Activated T-cell treated with anti-CD3 and anti-CD28 coated beads, Interleukin-2, amount 50 U/mL, for 24 hours (primary cell): ENCODE results near the gene KIT.

ENCODE experiments used
- DNase-seq: peaks from one replicate; pipeline ENCODE4 v3.0.0-alpha.2; 2020
- H3K27ac Mint-ChIP-seq: 2 replicates; pipeline ENCODE4 v1.8.0; 2020; ENCODE audit warnings: mild to moderate bottlenecking, mixed read lengths
- H3K27me3 Mint-ChIP-seq: 2 replicates; pipeline ENCODE4 v1.8.0; 2020; ENCODE audit warnings: mixed read lengths
- H3K36me3 Mint-ChIP-seq: 2 replicates; pipeline ENCODE4 v1.8.0; 2020; ENCODE audit warnings: low read depth, mixed read lengths
- H3K4me1 Mint-ChIP-seq: 2 replicates; pipeline ENCODE4 v1.8.0; 2020; ENCODE audit warnings: low read depth, mixed read lengths
- H3K4me3 Mint-ChIP-seq: 2 replicates; pipeline ENCODE4 v1.8.0; 2020; ENCODE audit warnings: mild to moderate bottlenecking, moderate library complexity, mixed read lengths
- H3K9me3 Mint-ChIP-seq: 2 replicates; pipeline ENCODE4 v1.8.0; 2020; ENCODE audit warnings: mixed read lengths

KIT gene

GRCh38 chr4:54731552-54731951 is 73.8 kb downstream of the KIT start:
- no peaks in the 10 kb centered on the region for H3K36me3 Mint-ChIP-seq
- DNase-seq: no peak
- H3K4me1 Mint-ChIP-seq: no peaks in the 10 kb centered on the region
- H3K27ac Mint-ChIP-seq: no peak overlapping the region
- H3K4me3 Mint-ChIP-seq: no peak overlapping the region
- H3K9me3 Mint-ChIP-seq: no peaks in the 10 kb centered on the region
- H3K27me3 Mint-ChIP-seq: no peaks in the 10 kb centered on the region

- Mint-ChIP-seq H3K27ac (no peak overlapping the region), H3K9me3 (no peaks in the 10 kb centered on the region), H3K4me1 (no peaks in the 10 kb centered on the region), H3K4me3 (no peak overlapping the region), H3K36me3 (no peaks in the 10 kb centered on the region), H3K27me3 (no peaks in the 10 kb centered on the region)
- DNase-seq: no peak
These were observed 74.2 kb downstream of the KIT start for GRCh38 chr4:54731976-54732375.

- no peak for DNase-seq
- no peaks in the 10 kb centered on the region for H3K36me3 Mint-ChIP-seq
- H3K27me3 Mint-ChIP-seq: no peaks in the 10 kb centered on the region
- H3K4me3 Mint-ChIP-seq: no peak overlapping the region
- H3K27ac Mint-ChIP-seq: no peak overlapping the region
- H3K4me1 Mint-ChIP-seq: no peaks in the 10 kb centered on the region
- no peaks in the 10 kb centered on the region for H3K9me3 Mint-ChIP-seq
These were observed 79.7 kb downstream of the KIT start for GRCh38 chr4:54737421-54737820.

- no peaks in the 10 kb centered on the region for H3K27me3 Mint-ChIP-seq
- no peak overlapping the region for H3K4me3 Mint-ChIP-seq
- peaks cover 9% of the 10 kb centered on the region for H3K9me3 Mint-ChIP-seq
- DNase-seq: no peak
- H3K27ac Mint-ChIP-seq: no peak overlapping the region
- no peaks in the 10 kb centered on the region for H3K36me3 Mint-ChIP-seq
- no peaks in the 10 kb centered on the region for H3K4me1 Mint-ChIP-seq
These were observed 83.4 kb downstream of the KIT start for GRCh38 chr4:54741202-54741601.

- peaks cover 9% of the 10 kb centered on the region for H3K9me3 Mint-ChIP-seq
- H3K27ac Mint-ChIP-seq: no peak overlapping the region
- no peaks in the 10 kb centered on the region for H3K36me3 Mint-ChIP-seq
- no peak overlapping the region for H3K4me3 Mint-ChIP-seq
- H3K27me3 Mint-ChIP-seq: no peaks in the 10 kb centered on the region
- no peak for DNase-seq
- no peaks in the 10 kb centered on the region for H3K4me1 Mint-ChIP-seq
These were observed 85.1 kb downstream of the KIT start for GRCh38 chr4:54742636-54743399.

- no peak overlapping the region for H3K4me3 Mint-ChIP-seq
- H3K27me3 Mint-ChIP-seq: no peaks in the 10 kb centered on the region
- no peak overlapping the region for H3K27ac Mint-ChIP-seq
- H3K9me3 Mint-ChIP-seq: peaks cover 9% of the 10 kb centered on the region
- no peak for DNase-seq
- no peaks in the 10 kb centered on the region for H3K36me3 Mint-ChIP-seq
- no peaks in the 10 kb centered on the region for H3K4me1 Mint-ChIP-seq
These were observed 85.8 kb downstream of the KIT start for GRCh38 chr4:54743562-54743961.

GRCh38 chr4:54744487-54744886 is 86.7 kb downstream of the KIT start:
- no peaks in the 10 kb centered on the region for H3K36me3 Mint-ChIP-seq
- H3K4me1 Mint-ChIP-seq: no peaks in the 10 kb centered on the region
- DNase-seq: no peak
- no peak overlapping the region for H3K27ac Mint-ChIP-seq
- peaks cover 9% of the 10 kb centered on the region for H3K9me3 Mint-ChIP-seq
- H3K4me3 Mint-ChIP-seq: no peak overlapping the region
- H3K27me3 Mint-ChIP-seq: no peaks in the 10 kb centered on the region

GRCh38 chr4:54745031-54745770 is 87.4 kb downstream of the KIT start:
- H3K27me3 Mint-ChIP-seq: no peaks in the 10 kb centered on the region
- H3K36me3 Mint-ChIP-seq: no peaks in the 10 kb centered on the region
- no peaks in the 10 kb centered on the region for H3K4me1 Mint-ChIP-seq
- peaks cover 9% of the 10 kb centered on the region for H3K9me3 Mint-ChIP-seq
- DNase-seq: no peak
- H3K27ac Mint-ChIP-seq: no peak overlapping the region
- no peak overlapping the region for H3K4me3 Mint-ChIP-seq

- Mint-ChIP-seq H3K27ac (no peak overlapping the region), H3K27me3 (no peaks in the 10 kb centered on the region), H3K4me1 (no peaks in the 10 kb centered on the region), H3K36me3 (no peaks in the 10 kb centered on the region), H3K9me3 (peaks cover 9% of the 10 kb centered on the region), H3K4me3 (no peak overlapping the region)
- DNase-seq: no peak
These were observed 88.5 kb downstream of the KIT start for GRCh38 chr4:54746218-54746617.

- no peaks in the 10 kb centered on the region for H3K27me3 Mint-ChIP-seq
- no peak for DNase-seq
- peaks cover 2% of the 10 kb centered on the region for H3K4me1 Mint-ChIP-seq
- H3K4me3 Mint-ChIP-seq: no peak overlapping the region
- H3K9me3 Mint-ChIP-seq: no peaks in the 10 kb centered on the region
- no peak overlapping the region for H3K27ac Mint-ChIP-seq
- no peaks in the 10 kb centered on the region for H3K36me3 Mint-ChIP-seq
These were observed 92.6 kb downstream of the KIT start for GRCh38 chr4:54750341-54750740.

- Mint-ChIP-seq H3K4me1 (peaks cover 2% of the 10 kb centered on the region), H3K9me3 (no peaks in the 10 kb centered on the region), H3K27ac (no peak overlapping the region), H3K27me3 (no peaks in the 10 kb centered on the region), H3K4me3 (no peak overlapping the region), H3K36me3 (no peaks in the 10 kb centered on the region)
- DNase-seq: no peak
These were observed 96.6 kb downstream of the KIT start for GRCh38 chr4:54754394-54754793.

- H3K36me3 Mint-ChIP-seq: no peaks in the 10 kb centered on the region
- no peak overlapping the region for H3K27ac Mint-ChIP-seq
- no peak for DNase-seq
These were observed 106.7 kb downstream of the KIT start for GRCh38 chr4:54764476-54764875.

GRCh38 chr4:54767376-54767775 is 109.6 kb downstream of the KIT start:
- Mint-ChIP-seq H3K27me3 (no peaks in the 10 kb centered on the region), H3K9me3 (peaks cover 11% of the 10 kb centered on the region), H3K4me1 (no peaks in the 10 kb centered on the region), H3K4me3 (no peak overlapping the region), H3K27ac (no peak overlapping the region), H3K36me3 (no peaks in the 10 kb centered on the region)
- DNase-seq: no peak

More at GRCh38 chr4:54764476-54764875, 106.7 kb downstream of the KIT start:
- Mint-ChIP-seq H3K4me1 (no peaks in the 10 kb centered on the region), H3K27me3 (no peaks in the 10 kb centered on the region), H3K9me3 (peaks cover 16% of the 10 kb centered on the region), H3K4me3 (no peak overlapping the region)

GRCh38 chr4:54773022-54773421 is 115.3 kb downstream of the KIT start:
- no peak overlapping the region for H3K27ac Mint-ChIP-seq
- H3K36me3 Mint-ChIP-seq: no peaks in the 10 kb centered on the region
- H3K9me3 Mint-ChIP-seq: no peaks in the 10 kb centered on the region
- no peak overlapping the region for H3K4me3 Mint-ChIP-seq
- DNase-seq: no peak
- H3K4me1 Mint-ChIP-seq: no peaks in the 10 kb centered on the region
- H3K27me3 Mint-ChIP-seq: no peaks in the 10 kb centered on the region

GRCh38 chr4:54779036-54779435 is 121.3 kb downstream of the KIT start:
- Mint-ChIP-seq H3K4me1 (peaks cover 2% of the 10 kb centered on the region), H3K4me3 (no peak overlapping the region), H3K36me3 (no peaks in the 10 kb centered on the region), H3K9me3 (no peaks in the 10 kb centered on the region), H3K27me3 (no peaks in the 10 kb centered on the region), H3K27ac (no peak overlapping the region)
- no peak for DNase-seq
